ENCODE data around the gene HOXB3. TPM values are rescaled to one million over a fixed set of nuclear protein-coding genes. Genes with fewer than 3 reads are reported as not detected.

Gene HOXB3
- total and polyA plus RNA-seq, 2 of the 13 experiments (the other 11 are each of a cell fraction or from before 2014, with no cell fraction given): not detected

GRCh38 chr17:48546924-48547807, 42.9 kb downstream of the HOXB3 start (continued):
- TF ChIP-seq ZNF577 (CRISPR knock-in tag; IDR thresholded peaks at IDR 0.05; ENCODE audit: borderline replicate concordance, low read depth): no peak
- TF ChIP-seq SP5 (CRISPR knock-in tag; IDR thresholded peaks at IDR 0.05; ENCODE audit: borderline replicate concordance, low read depth): no peak
- no peak for TF ChIP-seq ZNF367 (CRISPR knock-in tag; IDR thresholded peaks at IDR 0.05; ENCODE audit: borderline replicate concordance)
- no peak for TF ChIP-seq HOXA9 (CRISPR knock-in tag; IDR thresholded peaks at IDR 0.05; ENCODE audit: borderline replicate concordance)
- TF ChIP-seq IRF9 (CRISPR knock-in tag; IDR thresholded peaks at IDR 0.05; ENCODE audit: borderline replicate concordance): no peak

GRCh38 chr17:48546137-48546923, 43.7 kb downstream of the HOXB3 start:
- Histone ChIP-seq H3K9ac (ENCODE audit: insufficient read depth, low read depth, low read length) (no peak overlapping the region), H3K9me3 (ENCODE audit: low read length) (no peaks in the 10 kb centered on the region), H3K27ac (ENCODE audit: extremely low read length, insufficient read depth, low read length) (no peak overlapping the region), H3K4me1 (ENCODE audit: insufficient read depth, low read length) (no peaks in the 10 kb centered on the region), H3K4me2 (ENCODE audit: low read depth, low read length) (no peak overlapping the region), H3K4me3 (replicated peaks in 1 of 3; ENCODE audit: insufficient read depth in 1 of 3, low read depth in 2 of 3, low read length in 3 of 3) (no peak overlapping the region), H3K36me3 (replicated peaks in 1 of 2; ENCODE audit: control insufficient read depth in 1 of 2, insufficient read depth in 2 of 2, low read length in 2 of 2) (no peaks in the 10 kb centered on the region), H4K20me1 (ENCODE audit: insufficient read depth, low read length) (no peaks in the 10 kb centered on the region; the same call in 1 of the 2 replicates), H2AFZ (ENCODE audit: low read length) (no peak overlapping the region), H3K79me2 (ENCODE audit: insufficient read depth, low read length) (no peaks in the 10 kb centered on the region), H3K27me3 (ENCODE audit: control insufficient read depth in 1 of 2, insufficient read depth in 2 of 2, low read length in 2 of 2) (peaks cover 11 to 95% of the 10 kb centered on the region in 2 experiments)
- DNase-seq (ENCODE audit: low spot score) (no peak), ATAC-seq (no peak), FAIRE-seq (no peak)
- BruUV-seq (replicated peaks): no TSS peak
- ChIA-PET POLR2A (no interaction called here), CTCF (ENCODE audit: low intra/inter-chr PET ratio, low total read pairs) (no interaction called here)
- no peak for TF ChIP-seq TIGD3 (CRISPR knock-in tag; IDR thresholded peaks at IDR 0.05; ENCODE audit: borderline replicate concordance)
- no peak for TF ChIP-seq AGO2 (optimal IDR thresholded peaks at IDR 0.05; ENCODE audit: low read depth, low read length)
- no peak for TF ChIP-seq NR1H2 (CRISPR knock-in tag; IDR thresholded peaks at IDR 0.05; ENCODE audit: borderline replicate concordance, low read depth)
- no peak for TF ChIP-seq CC2D1A (CRISPR knock-in tag; IDR thresholded peaks at IDR 0.05)
- no peak for TF ChIP-seq FOXM1 (CRISPR knock-in tag; IDR thresholded peaks at IDR 0.05)
- no peak for TF ChIP-seq BRCA1 (CRISPR knock-in tag; IDR thresholded peaks at IDR 0.05)
- no peak for TF ChIP-seq AFF4 (CRISPR knock-in tag; IDR thresholded peaks at IDR 0.05)
- no peak for TF ChIP-seq HMG20A (CRISPR knock-in tag; IDR thresholded peaks at IDR 0.05; ENCODE audit: borderline replicate concordance)
- WGBS (ENCODE audit: low lambda C conversion rate): 8% methylated on average over 10 of the region's 10 CpGs
- intact Hi-C loops (cut with micrococcal nuclease; ENCODE audit: unreplicated experiment) (no loop called here), in situ Hi-C loops (cut with HindIII; ENCODE audit: extremely low pct_ligation_motif_present, low pct_unique_long_range_greater_than_20kb) (no loop called here)
